ENCODE results near the gene TIGD1.

Gene TIGD1

GRCh38 chr2:232569541-232569940 is 19.2 kb upstream of the TIGD1 start:
- no peak for DNase-seq

- DNase-seq = peak; percentile 89
Observed at GRCh38 chr2:232568161-232568560, 17.8 kb upstream of the TIGD1 start.

DNA sequence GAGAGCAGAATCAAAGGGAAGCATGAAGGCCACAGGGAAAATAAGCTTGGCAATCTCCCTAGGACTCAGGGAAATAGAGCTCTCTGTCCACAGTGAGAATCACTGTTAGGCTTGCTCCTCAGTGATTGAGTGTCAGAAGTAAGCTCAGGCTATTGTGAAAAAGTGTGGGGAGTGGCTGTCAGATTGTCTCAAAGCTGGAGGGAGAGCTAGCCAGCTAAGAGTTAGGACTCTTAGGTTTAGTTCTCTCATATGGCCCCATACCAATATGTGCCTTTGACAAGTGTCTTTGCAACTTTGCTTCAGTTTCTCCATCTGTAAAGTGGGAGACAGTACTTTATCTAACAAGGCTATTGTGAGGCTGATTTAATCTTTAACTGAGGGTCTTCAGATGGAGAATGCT is 17.4 kb upstream of the TIGD1 start:
- DNase-seq = peak; percentile 56

GRCh38 chr2:232563580-232563979 is 13.2 kb upstream of the TIGD1 start:
- DNase-seq = no peak

- DNase-seq = no peak
Observed at GRCh38 chr2:232562515-232563151, 12.3 kb upstream of the TIGD1 start.

DNA sequence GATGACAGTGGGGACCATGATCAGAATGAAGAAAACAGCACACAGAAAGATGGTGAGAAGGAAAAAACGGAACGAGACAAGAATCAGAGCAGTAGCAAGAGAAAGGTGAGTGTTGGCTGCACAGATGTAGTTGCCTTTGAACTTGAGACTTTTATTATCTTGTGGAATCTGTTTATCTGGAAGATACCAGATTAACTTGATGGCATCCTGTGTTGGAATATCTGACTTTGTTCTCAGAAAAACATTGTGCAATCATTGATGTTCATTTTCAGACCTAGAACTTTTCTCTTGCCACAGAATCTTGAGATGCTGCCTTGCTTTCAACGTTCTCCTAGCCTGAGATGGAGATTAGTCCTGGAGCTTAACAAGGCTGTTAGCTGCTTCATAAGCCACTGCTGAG is 6.1 kb upstream of the TIGD1 start:
- DNase-seq = no peak

- no peak for DNase-seq
Observed at GRCh38 chr2:232551776-232552175, 1.4 kb upstream of the TIGD1 start.

GRCh38 chr2:232551250-232551638 is 887 bp upstream of the TIGD1 start:
- DNase-seq = peak; percentile 30

GRCh38 chr2:232549655-232550353 is 553 bp downstream of the TIGD1 start:
- DNase-seq = peak; percentile 31

GRCh38 chr2:232547991-232548390 is 2.4 kb downstream of the TIGD1 start:
- DNase-seq = no peak

- no peak for DNase-seq
Observed at GRCh38 chr2:232545511-232546375, 4.6 kb downstream of the TIGD1 start.

DNA sequence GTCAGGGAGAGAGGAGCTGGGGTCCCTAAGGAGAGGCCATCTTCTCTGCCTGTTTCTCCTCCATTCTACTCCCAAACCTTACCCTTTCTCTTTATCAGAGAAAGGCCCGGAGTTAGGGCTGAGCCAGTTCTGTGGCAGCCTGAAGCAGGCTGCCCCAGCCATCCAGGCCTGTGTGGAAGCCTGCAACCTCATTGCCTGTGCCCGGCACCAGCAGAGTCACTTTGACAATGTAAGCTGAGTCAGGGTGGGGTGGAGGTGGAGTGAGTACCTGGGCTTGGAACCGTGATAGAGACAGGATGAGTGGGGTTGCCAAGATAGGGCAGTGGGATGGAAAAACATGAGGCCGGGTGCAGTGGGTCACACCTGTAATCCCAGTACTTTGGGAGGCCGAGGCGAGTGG is 5.7 kb downstream of the TIGD1 start:
- no peak for DNase-seq

GRCh38 chr2:232543928-232544631 is 6.3 kb downstream of the TIGD1 start:
- no peak for DNase-seq

GRCh38 chr2:232543491-232543890 is 6.9 kb downstream of the TIGD1 start:
- no peak for DNase-seq

DNA sequence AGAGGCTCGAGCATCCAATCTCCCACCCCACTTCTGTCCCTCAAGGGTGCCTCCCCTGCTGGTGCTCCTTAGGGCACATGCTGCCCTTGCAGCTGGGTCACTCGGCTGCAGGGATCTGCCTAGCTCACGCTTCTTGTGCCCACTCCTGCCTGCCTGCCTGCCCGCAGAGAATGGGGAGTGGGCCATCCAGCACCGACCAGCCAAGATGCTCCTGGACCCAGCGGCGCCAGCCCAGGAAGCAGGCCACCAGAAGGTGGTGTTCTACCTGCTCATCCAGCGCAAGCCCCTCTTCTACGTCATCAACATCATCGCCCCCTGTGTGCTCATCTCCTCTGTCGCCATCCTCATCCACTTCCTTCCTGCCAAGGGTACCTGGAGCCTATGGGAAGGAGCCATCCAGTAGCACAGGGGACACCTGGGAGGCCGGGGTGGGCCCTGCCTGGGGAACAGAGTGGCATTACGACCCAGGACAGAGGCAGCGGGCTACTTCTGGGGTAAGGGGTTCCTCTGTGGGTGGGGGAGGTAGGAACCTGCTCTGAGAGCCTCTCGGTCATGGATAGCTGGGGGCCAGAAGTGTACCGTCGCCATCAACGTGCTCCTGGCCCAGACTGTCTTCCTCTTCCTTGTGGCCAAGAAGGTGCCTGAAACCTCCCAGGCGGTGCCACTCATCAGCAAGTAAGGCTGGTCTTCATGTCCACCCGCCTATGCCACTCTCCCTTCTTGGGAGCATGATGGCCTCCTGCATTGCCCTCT is 7.5 kb downstream of the TIGD1 start:
- no peak for DNase-seq

DNA sequence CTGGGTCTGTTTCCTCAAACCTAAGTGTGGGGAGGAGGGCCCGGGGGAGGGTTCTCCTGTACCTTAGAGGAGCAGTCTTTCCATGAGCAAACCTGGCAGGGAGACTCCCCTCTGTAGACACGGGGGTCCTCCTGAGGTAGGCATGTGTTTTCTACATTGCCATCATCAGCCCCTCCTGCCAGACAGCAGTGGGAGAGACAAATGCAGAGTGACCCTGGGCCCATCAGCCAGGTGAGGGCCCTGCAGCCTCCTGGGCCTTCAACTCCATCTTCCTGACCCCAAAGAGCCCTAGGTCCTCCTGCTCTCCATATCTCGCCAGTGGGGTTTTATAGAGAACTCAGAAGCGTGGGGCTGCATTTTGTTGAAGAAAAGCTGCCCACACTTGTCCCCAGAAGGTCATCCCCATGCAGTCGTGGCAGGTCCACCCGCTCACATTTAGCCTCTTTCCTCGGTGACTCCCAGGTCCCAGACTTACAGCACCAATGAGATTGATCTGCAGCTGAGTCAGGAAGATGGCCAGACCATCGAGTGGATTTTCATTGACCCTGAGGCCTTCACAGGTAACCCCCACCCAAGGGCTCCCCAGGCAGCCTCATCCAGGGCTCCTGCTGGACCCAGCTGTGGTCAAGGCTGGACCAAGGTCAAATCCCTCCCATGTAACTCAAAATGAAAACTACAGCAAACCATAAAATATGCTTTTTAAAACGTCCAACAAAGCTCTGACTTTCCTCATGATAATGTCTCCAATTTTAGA is 8.2 kb downstream of the TIGD1 start:
- no peak for DNase-seq

DNA sequence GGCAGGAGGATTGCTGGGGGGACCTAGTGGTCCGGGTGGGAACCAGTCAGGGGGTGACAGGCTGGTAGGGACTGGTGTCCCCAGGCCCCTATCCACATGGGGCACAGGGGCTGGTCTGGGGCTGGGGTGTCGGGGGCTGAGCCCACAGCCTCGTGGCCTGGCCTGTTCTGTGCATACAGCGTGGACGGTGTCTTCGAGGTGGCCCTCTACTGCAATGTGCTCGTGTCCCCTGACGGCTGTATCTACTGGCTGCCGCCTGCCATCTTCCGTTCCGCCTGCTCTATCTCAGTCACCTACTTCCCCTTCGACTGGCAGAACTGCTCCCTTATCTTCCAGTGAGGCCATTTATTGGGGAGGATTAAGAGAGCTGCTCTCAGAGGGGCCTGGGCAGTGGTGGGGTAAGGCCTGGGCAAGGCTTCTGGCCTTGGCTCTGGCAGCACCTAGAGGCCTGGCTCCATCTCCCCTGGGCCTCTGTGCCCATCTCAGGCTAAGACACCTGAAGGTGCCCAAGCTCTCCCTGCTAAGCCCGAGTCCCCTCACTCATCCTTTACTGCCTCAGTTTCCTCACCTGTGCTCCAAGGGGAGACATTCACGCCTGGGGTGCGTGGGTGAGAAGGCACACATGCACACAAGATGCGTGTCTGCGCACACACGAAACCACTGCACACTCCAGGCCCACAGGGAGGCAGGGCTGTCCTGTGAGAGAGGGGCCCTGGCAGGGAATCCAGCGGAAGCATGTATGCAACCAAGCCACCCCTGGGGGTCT is 9.0 kb downstream of the TIGD1 start:
- DNase-seq = peak; percentile 72

GRCh38 chr2:232540441-232541041 is 9.8 kb downstream of the TIGD1 start:
- no peak for DNase-seq

DNA sequence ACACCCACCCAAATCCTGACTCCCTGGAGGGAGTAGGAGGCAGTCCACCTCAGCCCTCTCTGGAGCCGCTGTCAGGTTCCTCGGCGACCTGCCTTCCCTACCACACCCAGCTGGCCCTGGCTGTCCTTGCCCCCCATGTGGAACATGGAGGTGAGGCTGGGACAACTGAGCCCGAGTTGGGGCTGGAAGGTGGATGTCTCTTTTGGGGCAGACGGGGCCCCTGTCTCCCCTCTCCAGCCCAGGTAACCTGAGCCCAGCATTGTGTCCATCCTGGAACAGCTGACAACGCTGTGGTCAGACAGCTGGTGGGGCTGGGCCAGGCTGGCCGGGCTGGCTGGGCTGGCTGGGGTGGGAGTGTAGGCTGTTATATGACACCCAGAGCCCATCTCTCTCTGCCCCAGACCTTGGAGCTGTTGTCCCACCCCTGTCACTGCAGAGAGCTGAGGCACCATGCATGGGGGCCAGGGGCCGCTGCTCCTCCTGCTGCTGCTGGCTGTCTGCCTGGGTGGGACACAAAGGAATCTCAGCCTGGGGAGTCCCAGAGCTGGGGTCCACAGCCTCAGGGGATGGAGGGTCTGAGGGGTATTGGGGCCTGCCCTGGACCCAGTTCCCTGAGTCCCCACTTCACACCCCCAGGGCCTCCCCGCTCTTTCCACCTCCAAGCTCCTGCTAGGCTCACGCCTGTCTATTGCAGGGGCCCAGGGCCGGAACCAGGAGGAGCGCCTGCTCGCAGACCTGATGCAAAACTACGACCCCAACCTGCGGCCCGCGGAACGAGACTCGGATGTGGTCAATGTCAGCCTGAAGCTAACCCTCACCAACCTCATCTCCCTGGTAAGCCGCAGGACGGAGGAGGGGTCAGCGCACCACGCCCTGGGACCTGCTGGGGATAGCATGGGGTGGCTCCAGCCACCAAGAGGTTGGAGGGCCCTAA is 10.8 kb downstream of the TIGD1 start, which contains the start of gene CHRNG:
Gene CHRNG (plus strand): TSS at position 395 of the 934 bp plus-strand sequence. CDS start 56 bp downstream, at position 451.
- DNase-seq = no peak

Data from hematopoietic multipotent progenitor cell treated with erythropoietin and hydrocortisone succinate and interleukin-3 and kit ligand, for 8 days (in vitro differentiated cells).